ENCODE results near the gene CCDC91.

Gene CCDC91

GRCh38 chr12:28569698-28570411 is 379.6 kb downstream of the CCDC91 start:
- Histone ChIP-seq H2AK5ac (ENCODE audit: low read length) (no peak overlapping the region), H2BK120ac (ENCODE audit: insufficient read depth, low read length, poor library complexity) (no peak overlapping the region), H3K4me3 (ENCODE audit: low read depth, low read length) (no peak overlapping the region), H2BK12ac (ENCODE audit: low read length) (no peak overlapping the region), H4K91ac (ENCODE audit: low read depth, low read length) (no peak overlapping the region), H3K79me1 (ENCODE audit: low read length) (no peaks in the 10 kb centered on the region), H3K4ac (ENCODE audit: low read depth, low read length) (no peak overlapping the region), H3K4me2 (ENCODE audit: low read length) (no peak overlapping the region), H3K27ac (ENCODE audit: low read depth, low read length) (no peak overlapping the region), H3K9ac (ENCODE audit: low read length) (no peak overlapping the region), H3K4me1 (ENCODE audit: control insufficient read depth in 1 of 2, insufficient read depth in 2 of 2, low read length in 2 of 2) (no peaks in the 10 kb centered on the region), H4K12ac (ENCODE audit: low read depth, low read length) (no peak overlapping the region), H3K79me2 (ENCODE audit: control insufficient read depth, insufficient read depth, low read length, poor library complexity) (no peaks in the 10 kb centered on the region), H3K23ac (ENCODE audit: low read length) (no peak overlapping the region), H3K27me3 (ENCODE audit: insufficient read depth, low read length) (no peaks in the 10 kb centered on the region), H2BK5ac (ENCODE audit: low read depth, low read length, poor library complexity) (no peak overlapping the region), H3K18ac (ENCODE audit: low read length) (no peak overlapping the region), H3K14ac (ENCODE audit: low read length) (no peak overlapping the region), H3K9me3 (ENCODE audit: insufficient read depth, low read depth, low read length) (no peaks in the 10 kb centered on the region), H4K8ac (ENCODE audit: low read depth, low read length) (no peak overlapping the region), H2AFZ (ENCODE audit: insufficient read depth, low read length, poor library complexity) (no peak overlapping the region), H3K36me3 (ENCODE audit: control insufficient read depth in 1 of 2, insufficient read depth in 2 of 2, low read length in 2 of 2) (no peaks in the 10 kb centered on the region)
- no CpG with 5 or more reads among the region's 3 CpGs for WGBS (ENCODE audit: extremely low coverage, insufficient coverage, insufficient read length)
- DNase-seq, result peak; percentile 80 to 91

GRCh38 chr12:28570811-28571210 is 380.6 kb downstream of the CCDC91 start:
- no peaks in the 10 kb centered on the region for H3K36me3 ChIP-seq (ENCODE audit: control insufficient read depth in 1 of 2, insufficient read depth in 2 of 2, low read length in 2 of 2)
- no peak overlapping the region for H3K27ac ChIP-seq (ENCODE audit: low read depth, low read length)
- no peak overlapping the region for H3K9ac ChIP-seq (ENCODE audit: low read length)
- H3K27me3 ChIP-seq (ENCODE audit: insufficient read depth, low read length), result no peaks in the 10 kb centered on the region
- H4K12ac ChIP-seq (ENCODE audit: low read depth, low read length), result no peak overlapping the region
- H4K8ac ChIP-seq (ENCODE audit: low read depth, low read length), result no peak overlapping the region
- H2AK5ac ChIP-seq (ENCODE audit: low read length), result no peak overlapping the region
- no CpG with 5 or more reads among the region's 3 CpGs for WGBS (ENCODE audit: extremely low coverage, insufficient coverage, insufficient read length)
- H3K4me2 ChIP-seq (ENCODE audit: low read length), result no peak overlapping the region
- no peak overlapping the region for H2BK120ac ChIP-seq (ENCODE audit: insufficient read depth, low read length, poor library complexity)
- H2BK12ac ChIP-seq (ENCODE audit: low read length), result no peak overlapping the region
- no peaks in the 10 kb centered on the region for H3K79me1 ChIP-seq (ENCODE audit: low read length)
- no peak overlapping the region for H3K18ac ChIP-seq (ENCODE audit: low read length)
- no peak overlapping the region for H2AFZ ChIP-seq (ENCODE audit: insufficient read depth, low read length, poor library complexity)
- no peak overlapping the region for H3K4ac ChIP-seq (ENCODE audit: low read depth, low read length)
- H3K4me1 ChIP-seq (ENCODE audit: control insufficient read depth in 1 of 2, insufficient read depth in 2 of 2, low read length in 2 of 2), result no peaks in the 10 kb centered on the region
- H3K4me3 ChIP-seq (ENCODE audit: low read depth, low read length), result no peak overlapping the region
- no peak overlapping the region for H2BK5ac ChIP-seq (ENCODE audit: low read depth, low read length, poor library complexity)
- no peaks in the 10 kb centered on the region for H3K9me3 ChIP-seq (ENCODE audit: insufficient read depth, low read depth, low read length)
- no peak overlapping the region for H3K23ac ChIP-seq (ENCODE audit: low read length)
- no peak overlapping the region for H3K14ac ChIP-seq (ENCODE audit: low read length)
- no peak overlapping the region for H4K91ac ChIP-seq (ENCODE audit: low read depth, low read length)
- peak in 1 of 2 donors; percentile 22 for DNase-seq
- no peaks in the 10 kb centered on the region for H3K79me2 ChIP-seq (ENCODE audit: control insufficient read depth, insufficient read depth, low read length, poor library complexity)

- no CpG with 5 or more reads among the region's 5 CpGs for WGBS (ENCODE audit: extremely low coverage, insufficient coverage, insufficient read length)
- no peak overlapping the region for H4K8ac ChIP-seq (ENCODE audit: low read depth, low read length)
Observed at GRCh38 chr12:28574746-28575592, 384.7 kb downstream of the CCDC91 start.

GRCh38 chr12:28575593-28576205 is 385.4 kb downstream of the CCDC91 start:
- H2BK120ac ChIP-seq (ENCODE audit: insufficient read depth, low read length, poor library complexity), result no peak overlapping the region
- no peaks in the 10 kb centered on the region for H3K4me1 ChIP-seq (ENCODE audit: control insufficient read depth in 1 of 2, insufficient read depth in 2 of 2, low read length in 2 of 2)
- no peak overlapping the region for H4K91ac ChIP-seq (ENCODE audit: low read depth, low read length)
- WGBS (ENCODE audit: extremely low coverage, insufficient coverage, insufficient read length), result no CpG with 5 or more reads among the region's 3 CpGs
- no peak overlapping the region for H3K4me2 ChIP-seq (ENCODE audit: low read length)
- H3K27ac ChIP-seq (ENCODE audit: low read depth, low read length), result no peak overlapping the region
- H3K9me3 ChIP-seq (ENCODE audit: insufficient read depth, low read depth, low read length), result no peaks in the 10 kb centered on the region
- H3K4me3 ChIP-seq (ENCODE audit: low read depth, low read length), result no peak overlapping the region
- no peak overlapping the region for H4K8ac ChIP-seq (ENCODE audit: low read depth, low read length)
- no peak overlapping the region for H2AK5ac ChIP-seq (ENCODE audit: low read length)
- H2BK12ac ChIP-seq (ENCODE audit: low read length), result no peak overlapping the region
- no peak overlapping the region for H3K9ac ChIP-seq (ENCODE audit: low read length)
- H3K36me3 ChIP-seq (ENCODE audit: control insufficient read depth in 1 of 2, insufficient read depth in 2 of 2, low read length in 2 of 2), result no peaks in the 10 kb centered on the region
- no peaks in the 10 kb centered on the region for H3K79me2 ChIP-seq (ENCODE audit: control insufficient read depth, insufficient read depth, low read length, poor library complexity)
- H2BK5ac ChIP-seq (ENCODE audit: low read depth, low read length, poor library complexity), result no peak overlapping the region
- H4K12ac ChIP-seq (ENCODE audit: low read depth, low read length), result no peak overlapping the region
- DNase-seq, result no peak
- no peaks in the 10 kb centered on the region for H3K27me3 ChIP-seq (ENCODE audit: insufficient read depth, low read length)
- H3K23ac ChIP-seq (ENCODE audit: low read length), result no peak overlapping the region
- no peak overlapping the region for H3K14ac ChIP-seq (ENCODE audit: low read length)
- no peak overlapping the region for H3K4ac ChIP-seq (ENCODE audit: low read depth, low read length)
- no peaks in the 10 kb centered on the region for H3K79me1 ChIP-seq (ENCODE audit: low read length)
- no peak overlapping the region for H3K18ac ChIP-seq (ENCODE audit: low read length)
- H2AFZ ChIP-seq (ENCODE audit: insufficient read depth, low read length, poor library complexity), result no peak overlapping the region

More at GRCh38 chr12:28574746-28575592, 384.7 kb downstream of the CCDC91 start:
- Histone ChIP-seq H2AK5ac (ENCODE audit: low read length) (no peak overlapping the region), H4K91ac (ENCODE audit: low read depth, low read length) (no peak overlapping the region), H3K36me3 (ENCODE audit: control insufficient read depth in 1 of 2, insufficient read depth in 2 of 2, low read length in 2 of 2) (no peaks in the 10 kb centered on the region), H3K9me3 (ENCODE audit: insufficient read depth, low read depth, low read length) (no peaks in the 10 kb centered on the region), H3K9ac (ENCODE audit: low read length) (no peak overlapping the region), H3K18ac (ENCODE audit: low read length) (no peak overlapping the region), H2BK120ac (ENCODE audit: insufficient read depth, low read length, poor library complexity) (no peak overlapping the region), H3K4me2 (ENCODE audit: low read length) (no peak overlapping the region), H3K4me3 (ENCODE audit: low read depth, low read length) (no peak overlapping the region), H3K79me1 (ENCODE audit: low read length) (no peaks in the 10 kb centered on the region), H4K12ac (ENCODE audit: low read depth, low read length) (no peak overlapping the region), H3K27ac (ENCODE audit: low read depth, low read length) (no peak overlapping the region), H3K23ac (ENCODE audit: low read length) (no peak overlapping the region), H3K79me2 (ENCODE audit: control insufficient read depth, insufficient read depth, low read length, poor library complexity) (no peaks in the 10 kb centered on the region), H3K4ac (ENCODE audit: low read depth, low read length) (no peak overlapping the region), H3K14ac (ENCODE audit: low read length) (no peak overlapping the region), H2BK5ac (ENCODE audit: low read depth, low read length, poor library complexity) (no peak overlapping the region), H3K27me3 (ENCODE audit: insufficient read depth, low read length) (no peaks in the 10 kb centered on the region), H2AFZ (ENCODE audit: insufficient read depth, low read length, poor library complexity) (no peak overlapping the region), H3K4me1 (ENCODE audit: control insufficient read depth in 1 of 2, insufficient read depth in 2 of 2, low read length in 2 of 2) (no peaks in the 10 kb centered on the region), H2BK12ac (ENCODE audit: low read length) (no peak overlapping the region)
- DNase-seq, result no peak

Data from trophoblast cell (in vitro differentiated cells and primary cell).